Mesothelial cell of epicardium (in vitro differentiated cells): ENCODE results near the gene ATF7. TPM values are rescaled to one million over a fixed set of nuclear protein-coding genes. Genes with fewer than 3 reads are reported as not detected.

Experiments used
- DNase-seq, 2 experiments: peaks; one replicate each; pipeline ENCODE4 v3.0.0; 2021; ENCODE audit warnings: low spot score in 2 of 2; ENCODE audit not compliant: unreplicated experiment in 2 of 2
- H3K27ac Mint-ChIP-seq: 2 replicates; pipeline ENCODE4 v1.8.0; 2021; ENCODE audit warnings: mixed read lengths
- H3K27me3 Mint-ChIP-seq: 2 replicates; pipeline ENCODE4 v1.8.0; 2021; ENCODE audit warnings: low read depth, mixed read lengths
- H3K36me3 Mint-ChIP-seq: 2 replicates; pipeline ENCODE4 v1.8.0; 2021; ENCODE audit warnings: mixed read lengths
- H3K4me1 Mint-ChIP-seq: 2 replicates; pipeline ENCODE4 v1.8.0; 2021; ENCODE audit warnings: mixed read lengths
- H3K4me3 Mint-ChIP-seq: 2 replicates; pipeline ENCODE4 v1.8.0; 2021; ENCODE audit warnings: mild to moderate bottlenecking, moderate library complexity, mixed read lengths
- H3K9me3 Mint-ChIP-seq: 2 replicates; pipeline ENCODE4 v1.8.0; 2021; ENCODE audit warnings: mixed read lengths
- total RNA-seq: library from RNA; stranded (reverse); gene quantifications from 3 replicates; pipeline ENCODE4 v1.2.1, GENCODE V29; 2021
- TF ChIP-seq, protein P1 (sequence below): fragments of 200-600 bp; sonication (generic); IDR thresholded peaks from one replicate; pipeline ENCODE4 v1.5.0; 2021; ENCODE audit warnings: antibody characterized with exemption; ENCODE audit not compliant: unreplicated experiment

Gene ATF7
- total RNA-seq, 1 donor from 2014 or later = 36.3 TPM

DNA sequence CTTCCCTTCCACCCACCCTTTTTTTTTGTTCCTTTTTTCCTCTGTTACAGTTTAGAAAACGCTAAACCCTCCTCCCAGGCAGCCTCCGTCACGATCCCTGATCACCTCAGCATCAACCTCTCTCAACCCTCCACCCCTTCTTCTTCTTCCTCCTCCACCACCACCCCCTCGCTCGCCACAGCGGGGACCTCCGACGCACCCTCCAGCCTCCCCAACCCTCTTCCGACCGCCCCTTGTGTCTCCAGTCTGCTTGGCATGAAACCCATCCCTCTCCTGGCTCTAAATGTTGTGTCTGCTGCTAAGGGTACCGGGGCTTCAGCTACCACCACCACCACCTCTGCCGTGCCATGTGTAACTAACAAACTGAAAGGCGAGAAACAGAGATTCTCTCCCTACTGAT, 151.4 kb downstream of the ATF7 start:
- Mint-ChIP-seq H3K27ac (peak overlapping the region; percentile 47), H3K9me3 (no peaks in the 10 kb centered on the region), H3K4me1 (peaks cover 4% of the 10 kb centered on the region), H3K27me3 (no peaks in the 10 kb centered on the region), H3K36me3 (peaks cover 52% of the 10 kb centered on the region), H3K4me3 (no peak overlapping the region)
- DNase-seq = no peak
- TF ChIP-seq, protein P1, sequence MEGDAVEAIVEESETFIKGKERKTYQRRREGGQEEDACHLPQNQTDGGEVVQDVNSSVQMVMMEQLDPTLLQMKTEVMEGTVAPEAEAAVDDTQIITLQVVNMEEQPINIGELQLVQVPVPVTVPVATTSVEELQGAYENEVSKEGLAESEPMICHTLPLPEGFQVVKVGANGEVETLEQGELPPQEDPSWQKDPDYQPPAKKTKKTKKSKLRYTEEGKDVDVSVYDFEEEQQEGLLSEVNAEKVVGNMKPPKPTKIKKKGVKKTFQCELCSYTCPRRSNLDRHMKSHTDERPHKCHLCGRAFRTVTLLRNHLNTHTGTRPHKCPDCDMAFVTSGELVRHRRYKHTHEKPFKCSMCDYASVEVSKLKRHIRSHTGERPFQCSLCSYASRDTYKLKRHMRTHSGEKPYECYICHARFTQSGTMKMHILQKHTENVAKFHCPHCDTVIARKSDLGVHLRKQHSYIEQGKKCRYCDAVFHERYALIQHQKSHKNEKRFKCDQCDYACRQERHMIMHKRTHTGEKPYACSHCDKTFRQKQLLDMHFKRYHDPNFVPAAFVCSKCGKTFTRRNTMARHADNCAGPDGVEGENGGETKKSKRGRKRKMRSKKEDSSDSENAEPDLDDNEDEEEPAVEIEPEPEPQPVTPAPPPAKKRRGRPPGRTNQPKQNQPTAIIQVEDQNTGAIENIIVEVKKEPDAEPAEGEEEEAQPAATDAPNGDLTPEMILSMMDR = no peak

DNA sequence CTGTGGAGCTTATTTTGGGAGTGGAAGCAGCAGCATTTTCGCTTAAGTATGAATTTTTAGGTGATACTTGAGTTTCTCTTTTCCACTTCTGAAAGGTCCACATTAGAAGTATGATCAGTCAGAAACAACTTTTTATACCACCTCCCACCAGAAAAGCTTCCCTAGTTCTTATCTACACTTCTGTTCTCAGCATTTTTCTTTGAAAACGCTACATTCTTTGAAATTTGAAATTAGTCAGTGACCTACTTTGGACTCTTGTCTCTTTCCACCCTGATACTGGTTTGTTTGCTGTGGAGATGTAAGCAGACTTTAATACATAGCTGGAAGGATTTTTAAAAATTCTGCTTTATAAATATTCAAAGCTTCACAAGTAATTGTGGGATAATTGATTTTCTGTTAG, 152.1 kb downstream of the ATF7 start:
- Mint-ChIP-seq H3K9me3 (no peaks in the 10 kb centered on the region), H3K4me3 (no peak overlapping the region), H3K36me3 (peaks cover 50% of the 10 kb centered on the region), H3K27ac (no peak overlapping the region), H3K4me1 (peaks cover 4% of the 10 kb centered on the region), H3K27me3 (no peaks in the 10 kb centered on the region)
- no peak for DNase-seq
- TF ChIP-seq, protein P1 = no peak

DNA sequence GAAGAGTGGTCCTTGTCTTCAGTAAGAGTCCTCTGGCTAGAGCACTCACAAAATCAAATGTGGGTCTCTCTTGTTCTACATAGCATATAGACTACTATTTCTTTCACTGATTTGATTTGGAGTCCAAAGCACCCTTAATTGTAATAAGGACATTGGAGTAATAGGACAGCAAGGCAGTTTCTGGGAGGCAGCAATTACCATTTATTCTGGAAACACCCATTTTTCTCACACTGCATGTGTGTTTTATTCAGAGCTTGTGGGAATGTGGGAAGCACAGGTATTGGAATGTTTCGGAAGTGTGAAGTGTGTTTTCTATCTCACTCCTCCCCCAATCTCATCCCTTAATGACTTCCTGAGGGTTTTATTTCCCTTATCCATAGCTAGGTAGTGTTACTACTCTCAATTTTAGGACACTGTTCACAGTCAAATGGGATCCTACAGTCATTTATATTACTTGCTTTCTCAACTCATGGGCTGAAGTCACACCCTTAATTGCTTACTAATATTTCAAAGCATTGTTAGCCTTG, 154.1 kb downstream of the ATF7 start:
- H3K27me3 Mint-ChIP-seq = no peaks in the 10 kb centered on the region
- TF ChIP-seq, protein P1 = no peak
- peaks cover 62% of the 10 kb centered on the region for H3K36me3 Mint-ChIP-seq
- H3K9me3 Mint-ChIP-seq = no peaks in the 10 kb centered on the region
- no peak overlapping the region for H3K27ac Mint-ChIP-seq
- no peak for DNase-seq
- peaks cover 4% of the 10 kb centered on the region for H3K4me1 Mint-ChIP-seq
- no peak overlapping the region for H3K4me3 Mint-ChIP-seq

DNA sequence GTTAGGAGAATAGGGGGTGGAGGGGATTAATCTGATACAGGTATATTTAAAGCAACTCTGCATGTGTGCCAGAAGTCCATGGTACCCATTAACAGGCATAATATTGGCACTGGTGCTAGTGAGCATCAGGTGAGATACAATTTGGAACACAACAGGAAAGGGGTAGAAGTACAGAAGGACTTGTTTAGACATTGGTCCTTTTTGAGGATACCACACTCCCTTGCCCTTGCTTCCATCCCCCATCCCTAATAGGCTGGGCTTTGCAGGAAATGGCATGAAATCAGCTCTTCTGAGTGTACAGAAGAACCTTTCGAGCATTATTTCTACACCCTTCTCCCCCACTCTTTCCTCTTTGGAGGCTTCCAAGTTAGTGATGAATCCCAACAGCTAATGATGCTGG, 157.9 kb downstream of the ATF7 start:
- Mint-ChIP-seq H3K4me1 (peaks cover 4% of the 10 kb centered on the region), H3K27ac (no peak overlapping the region), H3K36me3 (peaks cover 54% of the 10 kb centered on the region), H3K27me3 (no peaks in the 10 kb centered on the region), H3K4me3 (no peak overlapping the region), H3K9me3 (no peaks in the 10 kb centered on the region)
- no peak for DNase-seq
- TF ChIP-seq, protein P1 = no peak

DNA sequence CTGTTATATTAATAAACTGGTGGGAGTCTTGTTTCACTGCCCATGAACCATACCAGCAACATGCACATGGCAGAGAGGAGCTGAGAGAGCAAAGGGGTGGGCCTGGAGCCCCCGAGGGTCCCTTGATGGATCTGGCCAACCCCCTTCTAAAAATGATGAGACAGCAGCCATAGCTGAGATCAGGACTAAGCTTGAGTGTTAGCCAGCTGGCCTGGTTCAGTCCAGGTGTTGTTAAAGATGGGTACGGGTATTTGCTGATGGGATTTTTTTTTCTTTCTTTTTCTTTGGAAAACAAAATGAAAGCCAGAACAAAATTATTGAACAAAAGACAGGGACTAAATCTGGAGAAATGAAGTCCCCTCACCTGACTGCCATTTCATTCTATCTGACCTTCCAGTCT, 158.3 kb downstream of the ATF7 start:
- no peak for DNase-seq
- Mint-ChIP-seq H3K9me3 (no peaks in the 10 kb centered on the region), H3K4me1 (peaks cover 4% of the 10 kb centered on the region), H3K27me3 (no peaks in the 10 kb centered on the region), H3K27ac (no peak overlapping the region), H3K36me3 (peaks cover 57% of the 10 kb centered on the region), H3K4me3 (no peak overlapping the region)
- TF ChIP-seq, protein P1 = no peak

DNA sequence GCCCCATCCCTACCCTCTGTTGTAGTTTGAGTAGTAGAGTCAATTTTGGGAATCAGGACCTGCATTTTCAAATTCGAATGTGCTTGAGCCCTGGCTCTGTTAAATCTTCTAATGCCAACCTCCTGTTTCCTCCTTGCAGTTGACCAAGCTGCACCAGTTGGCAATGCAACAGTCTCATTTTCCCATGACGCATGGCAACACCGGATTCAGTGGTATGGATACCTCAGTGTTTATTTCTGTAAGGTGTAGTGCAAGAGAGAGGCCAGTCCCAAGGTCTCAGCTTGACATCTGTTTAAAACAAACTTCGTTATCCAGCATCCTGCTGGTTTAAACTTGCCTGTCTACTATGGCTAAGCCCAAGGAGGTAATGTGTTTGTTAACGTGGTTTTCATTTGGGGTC, 159.1 kb downstream of the ATF7 start:
- no peak for DNase-seq
- H3K9me3 Mint-ChIP-seq = no peaks in the 10 kb centered on the region
- H3K27ac Mint-ChIP-seq = peak overlapping the region; percentile 5
- H3K36me3 Mint-ChIP-seq = peaks cover 60% of the 10 kb centered on the region
- H3K4me3 Mint-ChIP-seq = no peak overlapping the region
- TF ChIP-seq, protein P1 = no peak
- no peaks in the 10 kb centered on the region for H3K27me3 Mint-ChIP-seq
- H3K4me1 Mint-ChIP-seq = peaks cover 2% of the 10 kb centered on the region
